ENCODE measurements around the gene TTC22. TPM values are rescaled to one million over a fixed set of nuclear protein-coding genes. Genes with fewer than 3 reads are reported as not detected.
A peak's percentile ranks its signal among the peaks of the same experiment; 100 is the strongest.

TTC22 gene
- total and polyA plus RNA-seq, 2 donors = 1.0 to 2.1 TPM

DNA sequence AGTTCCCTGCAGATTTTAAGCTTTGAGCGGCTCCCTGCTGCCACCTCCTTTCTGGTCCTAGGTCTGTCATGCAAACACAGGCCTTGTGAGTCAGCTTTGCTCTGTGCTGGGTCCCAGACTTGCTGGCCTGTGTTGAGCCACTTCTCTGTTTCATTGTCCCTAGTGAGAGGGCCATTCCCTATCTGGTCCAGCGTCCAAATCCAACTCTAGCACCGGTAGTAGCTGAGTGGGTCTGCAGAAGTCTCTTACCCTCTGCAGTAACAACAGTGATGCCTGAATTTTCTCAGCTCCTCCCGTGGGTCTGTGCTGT is 5.8 kb downstream of the TTC22 start:
- Histone ChIP-seq H3K4me1 (ENCODE audit: insufficient read depth) (no peaks in the 10 kb centered on the region), H3K27ac (ENCODE audit: low read depth) (no peak overlapping the region), H3K36me3 (ENCODE audit: insufficient read depth) (no peaks in the 10 kb centered on the region), H3K4me3 (ENCODE audit: low read depth, low read length) (no peak overlapping the region)
- 60% methylated on average over 4 of the region's 4 CpGs for WGBS
- DNase-seq (ENCODE audit: extremely low spot score) = no peak

GRCh38 chr1:54794451-54795355 is 6.4 kb downstream of the TTC22 start:
- H3K4me1 ChIP-seq (ENCODE audit: insufficient read depth) = no peaks in the 10 kb centered on the region
- no peak overlapping the region for H3K27ac ChIP-seq (ENCODE audit: low read depth)
- no peak overlapping the region for H3K4me3 ChIP-seq (ENCODE audit: low read depth, low read length)
- 77% methylated on average over 4 of the region's 4 CpGs for WGBS
- DNase-seq (ENCODE audit: extremely low spot score) = no peak
- no peaks in the 10 kb centered on the region for H3K36me3 ChIP-seq (ENCODE audit: insufficient read depth)

DNA sequence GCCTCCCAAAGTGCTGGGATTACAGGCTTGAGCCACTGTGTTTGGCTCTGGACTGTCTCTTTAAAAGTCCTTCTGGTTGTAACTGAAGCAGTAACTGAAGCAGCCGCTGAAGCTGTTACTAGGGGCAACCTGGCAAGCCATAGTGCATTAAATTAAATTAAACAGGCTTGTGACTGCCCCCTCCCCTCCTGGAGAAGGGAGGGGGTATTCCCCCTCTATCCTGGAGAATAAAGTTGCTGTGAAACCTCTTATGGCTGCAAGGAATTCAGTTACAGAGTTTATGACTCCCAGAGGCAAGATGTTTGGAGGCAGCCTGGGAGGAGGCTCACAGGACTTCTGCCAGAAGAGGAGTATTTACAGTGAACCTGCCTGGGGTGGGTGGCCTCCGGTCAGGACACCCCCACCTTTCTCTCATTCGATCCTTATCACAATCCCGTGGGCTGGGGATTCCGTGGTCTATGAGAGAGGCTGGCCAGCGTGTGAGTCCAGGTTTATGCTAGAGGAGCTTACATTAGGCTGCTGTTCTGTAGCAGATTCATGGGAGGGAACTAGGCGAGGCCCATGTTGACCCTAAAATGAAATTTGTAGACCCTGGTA is 8.3 kb downstream of the TTC22 start:
- 25% methylated on average over 7 of the region's 7 CpGs for WGBS
- DNase-seq (ENCODE audit: extremely low spot score) = peak; percentile 51
- Histone ChIP-seq H3K4me1 (ENCODE audit: insufficient read depth) (no peaks in the 10 kb centered on the region), H3K36me3 (ENCODE audit: insufficient read depth) (no peaks in the 10 kb centered on the region), H3K4me3 (ENCODE audit: low read depth, low read length) (no peak overlapping the region), H3K27ac (ENCODE audit: low read depth) (no peak overlapping the region)

DNA sequence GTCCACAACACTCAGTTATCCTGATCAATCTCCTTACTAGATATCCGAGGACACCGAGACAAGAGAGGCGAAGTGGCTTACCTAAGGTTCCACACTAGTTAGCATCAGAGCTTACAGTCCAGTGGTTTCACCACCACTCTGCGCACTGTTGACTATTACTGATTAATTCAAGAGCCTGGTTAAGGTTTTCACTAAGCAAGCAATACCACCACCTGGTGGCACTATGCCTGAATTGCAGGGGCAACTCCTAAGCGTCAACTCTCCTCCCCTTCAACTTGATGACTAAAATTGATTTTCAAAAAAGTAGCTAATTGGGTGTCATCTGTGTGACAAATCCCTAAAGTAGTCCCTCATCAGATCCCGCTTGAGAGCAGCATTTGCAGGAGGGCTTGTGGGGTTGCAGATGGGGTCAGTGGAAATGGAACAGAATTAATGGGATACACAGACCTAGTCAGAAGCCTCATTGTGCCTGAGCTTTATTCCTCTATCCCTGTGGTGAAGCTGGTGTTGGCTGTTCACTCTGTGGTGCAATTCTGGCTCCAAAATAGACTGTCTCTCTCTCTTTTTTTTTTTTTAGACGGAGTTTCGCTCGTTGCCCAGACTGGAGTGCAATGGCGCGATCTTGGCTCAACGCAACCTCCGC is 9.1 kb downstream of the TTC22 start:
- no peaks in the 10 kb centered on the region for H3K4me1 ChIP-seq (ENCODE audit: insufficient read depth)
- DNase-seq (ENCODE audit: extremely low spot score) = no peak
- no peak overlapping the region for H3K4me3 ChIP-seq (ENCODE audit: low read depth, low read length)
- no peaks in the 10 kb centered on the region for H3K36me3 ChIP-seq (ENCODE audit: insufficient read depth)
- no peak overlapping the region for H3K27ac ChIP-seq (ENCODE audit: low read depth)
- WGBS = 82% methylated on average over 13 of the region's 13 CpGs

DNA sequence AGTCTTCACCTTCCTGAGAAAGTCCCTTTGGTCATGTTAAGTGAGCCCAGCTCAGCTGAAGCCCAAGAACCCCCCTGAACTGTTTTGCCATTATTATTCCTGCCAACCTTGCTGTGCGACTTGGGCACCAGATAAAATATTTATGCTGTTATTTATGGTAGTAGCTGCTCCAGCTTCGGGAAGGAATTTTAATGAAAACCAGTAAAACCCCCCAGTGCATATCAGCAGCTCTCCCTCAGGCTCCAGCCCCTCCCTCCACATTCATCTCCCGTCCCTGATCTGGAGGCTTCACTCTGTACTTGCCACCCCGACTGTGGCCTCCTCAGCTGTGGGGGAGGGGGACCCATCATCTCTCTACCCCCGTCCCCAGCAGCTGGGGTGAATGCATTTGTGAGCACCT is 12.7 kb downstream of the TTC22 start:
- no peaks in the 10 kb centered on the region for H3K4me1 ChIP-seq (ENCODE audit: insufficient read depth)
- DNase-seq (ENCODE audit: extremely low spot score) = no peak
- H3K27ac ChIP-seq (ENCODE audit: low read depth) = no peak overlapping the region
- H3K36me3 ChIP-seq (ENCODE audit: insufficient read depth) = no peaks in the 10 kb centered on the region
- H3K4me3 ChIP-seq (ENCODE audit: low read depth, low read length) = no peak overlapping the region
- whole genome bisulfite sequencing = 38% methylated on average over 5 of the region's 5 CpGs

GRCh38 chr1:54787604-54788003 is 13.5 kb downstream of the TTC22 start:
- Histone ChIP-seq H3K27ac (ENCODE audit: low read depth) (no peak overlapping the region), H3K4me1 (ENCODE audit: insufficient read depth) (no peaks in the 10 kb centered on the region), H3K4me3 (ENCODE audit: low read depth, low read length) (no peak overlapping the region), H3K36me3 (ENCODE audit: insufficient read depth) (no peaks in the 10 kb centered on the region)
- DNase-seq (ENCODE audit: extremely low spot score) = no peak
- WGBS = 90% methylated on average over 11 of the region's 11 CpGs

DNA sequence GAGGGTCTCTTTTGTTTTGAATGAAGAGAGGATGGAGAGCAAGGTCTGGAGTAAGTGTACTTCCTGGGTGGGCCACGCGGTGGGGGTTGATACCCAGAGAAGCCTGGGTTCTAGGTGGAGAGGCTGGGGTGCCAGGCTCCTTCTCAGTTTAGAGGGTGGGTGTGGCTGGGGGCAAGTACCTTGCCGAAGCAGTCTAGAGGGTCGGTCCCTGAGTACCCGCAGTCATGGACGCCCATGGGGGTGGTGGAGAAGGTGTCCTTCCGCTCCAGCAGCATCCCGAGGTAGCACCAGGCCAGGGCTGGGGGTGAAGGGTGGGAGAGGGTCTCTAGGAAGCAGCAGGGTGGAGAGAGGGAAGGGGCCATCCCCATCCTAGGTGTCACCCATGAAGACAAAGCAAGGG is 14.3 kb downstream of the TTC22 start:
- no peak for DNase-seq (ENCODE audit: extremely low spot score)
- Histone ChIP-seq H3K27ac (ENCODE audit: low read depth) (no peak overlapping the region), H3K4me1 (ENCODE audit: insufficient read depth) (no peaks in the 10 kb centered on the region), H3K36me3 (ENCODE audit: insufficient read depth) (no peaks in the 10 kb centered on the region), H3K4me3 (ENCODE audit: low read depth, low read length) (no peak overlapping the region)
- WGBS = 92% methylated on average over 8 of the region's 8 CpGs

- H3K4me1 ChIP-seq (ENCODE audit: insufficient read depth) = peaks cover 2% of the 10 kb centered on the region
- DNase-seq (ENCODE audit: extremely low spot score) = no peak
- H3K27ac ChIP-seq (ENCODE audit: low read depth) = no peak overlapping the region
- H3K36me3 ChIP-seq (ENCODE audit: insufficient read depth) = no peaks in the 10 kb centered on the region
- no peak overlapping the region for H3K4me3 ChIP-seq (ENCODE audit: low read depth, low read length)
- WGBS = 82% methylated on average over 2 of the region's 2 CpGs
Measured at GRCh38 chr1:54784066-54784465, 17.1 kb downstream of the TTC22 start.

GRCh38 chr1:54782588-54782987 is 18.5 kb downstream of the TTC22 start:
- no peak for DNase-seq (ENCODE audit: extremely low spot score)
- peaks cover 2% of the 10 kb centered on the region for H3K4me1 ChIP-seq (ENCODE audit: insufficient read depth)
- no peak overlapping the region for H3K27ac ChIP-seq (ENCODE audit: low read depth)
- no peaks in the 10 kb centered on the region for H3K36me3 ChIP-seq (ENCODE audit: insufficient read depth)
- WGBS = 76% methylated on average over 2 of the region's 2 CpGs
- no peak overlapping the region for H3K4me3 ChIP-seq (ENCODE audit: low read depth, low read length)

GRCh38 chr1:54782156-54782555 is 19.0 kb downstream of the TTC22 start:
- Histone ChIP-seq H3K4me1 (ENCODE audit: insufficient read depth) (peaks cover 2% of the 10 kb centered on the region), H3K4me3 (ENCODE audit: low read depth, low read length) (no peak overlapping the region), H3K36me3 (ENCODE audit: insufficient read depth) (no peaks in the 10 kb centered on the region), H3K27ac (ENCODE audit: low read depth) (no peak overlapping the region)
- 80% methylated on average over 6 of the region's 6 CpGs for WGBS
- DNase-seq (ENCODE audit: extremely low spot score) = no peak

DNA sequence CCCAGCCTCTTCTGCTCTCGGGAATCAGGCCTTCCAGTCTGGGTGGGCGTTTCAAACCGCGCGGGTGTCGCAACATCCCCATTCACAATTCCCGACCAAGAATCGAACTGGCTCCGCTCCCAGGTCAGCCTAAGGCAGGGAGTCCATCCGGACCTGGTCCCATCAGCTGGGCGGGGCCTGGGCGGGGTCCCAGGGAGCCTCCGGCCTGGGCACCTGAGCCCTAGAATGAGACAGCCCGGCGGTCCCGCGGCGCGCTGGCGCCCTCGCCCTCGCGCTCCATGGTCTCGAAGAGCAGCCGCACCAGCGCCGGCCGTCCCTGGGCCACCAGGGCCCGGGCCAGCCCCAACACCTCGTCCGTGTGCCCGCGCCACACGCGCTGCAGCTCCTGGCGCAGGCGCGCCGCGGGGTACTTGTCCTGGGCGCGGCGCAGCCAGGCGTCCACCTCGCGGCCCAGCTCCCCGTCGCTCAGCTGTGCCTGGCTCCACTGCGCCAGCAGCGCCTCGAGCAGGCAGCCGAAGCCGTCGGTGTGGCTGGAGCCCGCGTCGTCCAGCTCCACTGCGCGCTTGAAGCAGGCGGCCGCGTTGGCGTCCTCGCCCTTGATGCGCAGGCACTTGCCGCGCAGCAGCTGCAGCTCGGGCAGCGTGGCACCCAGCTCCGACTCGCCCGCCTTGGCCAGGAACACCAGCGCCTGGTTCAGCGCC is 19.9 kb downstream of the TTC22 start:
- 17% methylated on average over 74 of the region's 74 CpGs for WGBS
- Histone ChIP-seq H3K4me1 (ENCODE audit: insufficient read depth) (peaks cover 2% of the 10 kb centered on the region), H3K4me3 (ENCODE audit: low read depth, low read length) (no peak overlapping the region), H3K36me3 (ENCODE audit: insufficient read depth) (no peaks in the 10 kb centered on the region), H3K27ac (ENCODE audit: low read depth) (no peak overlapping the region)
- DNase-seq (ENCODE audit: extremely low spot score) = no peak

DNA sequence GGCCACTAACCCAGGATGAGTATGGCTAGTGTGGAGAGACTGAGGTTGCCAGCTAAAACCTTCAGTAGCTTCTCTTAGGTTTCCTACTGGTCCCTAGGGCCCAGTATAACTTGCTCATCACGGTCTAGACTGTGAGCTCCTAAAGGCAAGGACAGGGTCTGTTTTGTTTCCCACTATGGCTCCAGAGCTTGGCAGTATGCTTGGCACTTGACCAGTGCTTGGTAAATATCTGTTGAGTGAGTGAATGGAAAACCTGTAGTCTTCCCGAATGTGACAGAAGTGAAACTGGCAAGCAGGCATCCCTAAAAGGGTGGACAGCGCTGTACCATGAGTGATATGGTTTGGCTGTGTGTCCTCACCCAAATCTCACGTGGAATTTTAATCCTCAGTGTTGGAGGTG is 23.7 kb downstream of the TTC22 start:
- no peaks in the 10 kb centered on the region for H3K36me3 ChIP-seq (ENCODE audit: insufficient read depth)
- 55% methylated on average over 4 of the region's 4 CpGs for WGBS
- no peak for DNase-seq (ENCODE audit: extremely low spot score)
- no peak overlapping the region for H3K4me3 ChIP-seq (ENCODE audit: low read depth, low read length)
- H3K27ac ChIP-seq (ENCODE audit: low read depth) = no peak overlapping the region
- peaks cover 2% of the 10 kb centered on the region for H3K4me1 ChIP-seq (ENCODE audit: insufficient read depth)

- no peak for DNase-seq (ENCODE audit: extremely low spot score)
Measured at GRCh38 chr1:54777011-54777410, 24.1 kb downstream of the TTC22 start.

More at GRCh38 chr1:54777011-54777410, 24.1 kb downstream of the TTC22 start:
- no peak overlapping the region for H3K4me3 ChIP-seq (ENCODE audit: low read depth, low read length)
- H3K27ac ChIP-seq (ENCODE audit: low read depth) = no peak overlapping the region
- no peaks in the 10 kb centered on the region for H3K36me3 ChIP-seq (ENCODE audit: insufficient read depth)
- peaks cover 2% of the 10 kb centered on the region for H3K4me1 ChIP-seq (ENCODE audit: insufficient read depth)
- 77% methylated on average over 4 of the region's 4 CpGs for WGBS
